Fibroblast of mammary gland (primary cell): ENCODE results near the gene LGALS14.

Experiments used
- DNase-seq: peaks from one replicate; pipeline ENCODE4 v3.0.0-alpha.2; 2010; ENCODE audit warnings: low read depth
- H3K4me3 ChIP-seq: 2 replicates; pipeline ENCODE4 v1.5.1; 2011; ENCODE audit warnings: low read depth, mild to moderate bottlenecking, low read length, moderate library complexity; ENCODE audit not compliant: control insufficient read depth
- CTCF ChIP-seq: conservative IDR thresholded peaks from 2 replicates; pipeline ENCODE4 v1.5.1; 2011; ENCODE audit warnings: low read depth, low read length, inconsistent platforms; ENCODE audit not compliant: control insufficient read depth, insufficient read depth

The LGALS14 gene

GRCh38 chr19:39733841-39734240, 29.6 kb downstream of the LGALS14 start:
- DNase-seq, result no peak
- no peak overlapping the region for H3K4me3 ChIP-seq
- no peak for TF ChIP-seq CTCF

GRCh38 chr19:39735688-39736087, 31.4 kb downstream of the LGALS14 start:
- no peak overlapping the region for H3K4me3 ChIP-seq
- DNase-seq, result no peak
- no peak for TF ChIP-seq CTCF

- DNase-seq, result no peak
- H3K4me3 ChIP-seq, result no peak overlapping the region
- no peak for TF ChIP-seq CTCF
Observed at GRCh38 chr19:39736088-39736487, 31.8 kb downstream of the LGALS14 start.

- TF ChIP-seq CTCF, result no peak
- H3K4me3 ChIP-seq, result no peak overlapping the region
- no peak for DNase-seq
Observed at GRCh38 chr19:39737351-39737750, 33.1 kb downstream of the LGALS14 start.

GRCh38 chr19:39737891-39738290, 33.6 kb downstream of the LGALS14 start, which contains the start of gene CLC:
CLC (minus strand) TSS chr19:39738029; CDS start chr19:39737952, 77 bp downstream.
- no peak for TF ChIP-seq CTCF
- no peak within 1 kb of the TSS for H3K4me3 ChIP-seq
- no peak for DNase-seq

GRCh38 chr19:39738814-39739213, 34.5 kb downstream of the LGALS14 start:
- no peak overlapping the region for H3K4me3 ChIP-seq
- TF ChIP-seq CTCF, result no peak
- DNase-seq, result no peak

GRCh38 chr19:39740395-39740794, 36.1 kb downstream of the LGALS14 start:
- DNase-seq, result no peak
- H3K4me3 ChIP-seq, result no peak overlapping the region
- TF ChIP-seq CTCF, result no peak
